HepG2 (cell line): ENCODE results near the gene TBCD. TPM values are rescaled to one million over a fixed set of nuclear protein-coding genes. Genes with fewer than 3 reads are reported as not detected.

Experiments used
- CC2D1A ChIP-seq: sonication (generic); formaldehyde crosslinking; IDR thresholded peaks from 2 replicates; pipeline ENCODE4 v1.8.1; 2023; ENCODE audit warnings: mild to moderate bottlenecking, missing genetic modification reagents
- PHF8 ChIP-seq: sonication (generic); formaldehyde crosslinking; IDR thresholded peaks from 2 replicates; pipeline ENCODE4 v1.5.0; 2020; ENCODE audit warnings: missing genetic modification reagents
- REPIN1 ChIP-seq: sonication (generic); formaldehyde crosslinking; IDR thresholded peaks from 2 replicates; pipeline ENCODE4 v1.8.0; 2022; ENCODE audit warnings: missing genetic modification reagents, low read depth, mild to moderate bottlenecking, borderline replicate concordance
- TARDBP ChIP-seq: sonication (generic); formaldehyde crosslinking; IDR thresholded peaks from 2 replicates; pipeline ENCODE4 v1.8.0; 2022; ENCODE audit warnings: mild to moderate bottlenecking, missing genetic modification reagents
- ZBED4 ChIP-seq: sonication (generic); formaldehyde crosslinking; IDR thresholded peaks from 2 replicates; pipeline ENCODE4 v1.4.0; 2020; ENCODE audit warnings: missing genetic modification reagents, borderline replicate concordance
- ZMYM3 ChIP-seq: sonication (generic); formaldehyde crosslinking; IDR thresholded peaks from 2 replicates; pipeline ENCODE4 v1.5.1; 2020; ENCODE audit warnings: mild to moderate bottlenecking, missing genetic modification reagents
- ZNF496 ChIP-seq: sonication (generic); formaldehyde crosslinking; IDR thresholded peaks from 2 replicates; pipeline ENCODE4 v1.8.1; 2023; ENCODE audit warnings: mild to moderate bottlenecking, moderate library complexity, missing genetic modification reagents; ENCODE audit not compliant: insufficient replicate concordance
- ZNF749 ChIP-seq: sonication (generic); formaldehyde crosslinking; IDR thresholded peaks from 2 replicates; pipeline ENCODE4 v1.8.0; 2022; ENCODE audit warnings: mild to moderate bottlenecking, missing genetic modification reagents, moderate library complexity, borderline replicate concordance
- ZNF891 ChIP-seq: sonication (generic); formaldehyde crosslinking; IDR thresholded peaks from 2 replicates; pipeline ENCODE4 v1.5.0; 2020; ENCODE audit warnings: mild to moderate bottlenecking, missing genetic modification reagents
- ZSCAN9 ChIP-seq: IDR thresholded peaks from 2 replicates; pipeline ENCODE4 v1.6.1; 2016; ENCODE audit warnings: borderline replicate concordance
- ZUFSP ChIP-seq: sonication (generic); formaldehyde crosslinking; IDR thresholded peaks from 2 replicates; pipeline ENCODE4 v1.9.0; 2021; ENCODE audit warnings: missing genetic modification reagents, mild to moderate bottlenecking, borderline replicate concordance
- polyA plus RNA-seq, 8 experiments: library from polyadenylated mRNA; depleted of rRNA in 3 of 8; stranded (reverse) in 7 of 8; unstranded in 1 of 8; fragments of >200 nt; fragmentation: Illumina TruSeq in 4 of 8; extraction: Trizol in 4 of 8; gene quantifications; 2 replicates each; pipeline versions ENCODE4 v1.2.1 to v1.2.3, GENCODE V29; 2011 to 2016; ENCODE audit warnings: low read depth in 4 of 8, missing spikeins in 1 of 8, mixed read lengths in 1 of 8; ENCODE audit not compliant: insufficient read depth in 1 of 8
- total RNA-seq, 5 experiments: library from RNA; depleted of rRNA; stranded (reverse); fragments of >200 nt; fragmentation: Illumina TruSeq; extraction: Trizol; gene quantifications; 2 replicates each; pipeline ENCODE4 v1.2.3, GENCODE V29; 2016; ENCODE audit warnings: low read depth in 1 of 5
- TF ChIP-seq, protein P1 (sequence below): fragments of 450-650 bp; IDR thresholded peaks from 2 replicates; pipeline ENCODE4 v1.6.1; 2017; ENCODE audit warnings: mild to moderate bottlenecking
- TF ChIP-seq, protein P2 (sequence below): sonication (generic); formaldehyde crosslinking; conservative IDR thresholded peaks from 2 replicates; pipeline ENCODE4 v1.8.0; 2022; ENCODE audit warnings: mild to moderate bottlenecking, moderate library complexity, missing genetic modification reagents
- TF ChIP-seq, protein P3 (sequence below): fragments of 450-650 bp; IDR thresholded peaks from 2 replicates; pipeline ENCODE4 v1.6.1; 2017

The TBCD gene
- total and polyA plus RNA-seq, 2 of the 13 experiments (the other 11 are each of a cell fraction or from before 2014, with no cell fraction given) = 33.9 to 54.8 TPM

GRCh38 chr17:82703935-82704865 is 47.7 kb upstream of the TBCD start (continued):
- no peak for TF ChIP-seq ZUFSP (CRISPR knock-in tag)
- 0 out of 2 replicates have a peak, but pooled peaks have one; percentile 50 for TF ChIP-seq CC2D1A
- TF ChIP-seq, protein P1, sequence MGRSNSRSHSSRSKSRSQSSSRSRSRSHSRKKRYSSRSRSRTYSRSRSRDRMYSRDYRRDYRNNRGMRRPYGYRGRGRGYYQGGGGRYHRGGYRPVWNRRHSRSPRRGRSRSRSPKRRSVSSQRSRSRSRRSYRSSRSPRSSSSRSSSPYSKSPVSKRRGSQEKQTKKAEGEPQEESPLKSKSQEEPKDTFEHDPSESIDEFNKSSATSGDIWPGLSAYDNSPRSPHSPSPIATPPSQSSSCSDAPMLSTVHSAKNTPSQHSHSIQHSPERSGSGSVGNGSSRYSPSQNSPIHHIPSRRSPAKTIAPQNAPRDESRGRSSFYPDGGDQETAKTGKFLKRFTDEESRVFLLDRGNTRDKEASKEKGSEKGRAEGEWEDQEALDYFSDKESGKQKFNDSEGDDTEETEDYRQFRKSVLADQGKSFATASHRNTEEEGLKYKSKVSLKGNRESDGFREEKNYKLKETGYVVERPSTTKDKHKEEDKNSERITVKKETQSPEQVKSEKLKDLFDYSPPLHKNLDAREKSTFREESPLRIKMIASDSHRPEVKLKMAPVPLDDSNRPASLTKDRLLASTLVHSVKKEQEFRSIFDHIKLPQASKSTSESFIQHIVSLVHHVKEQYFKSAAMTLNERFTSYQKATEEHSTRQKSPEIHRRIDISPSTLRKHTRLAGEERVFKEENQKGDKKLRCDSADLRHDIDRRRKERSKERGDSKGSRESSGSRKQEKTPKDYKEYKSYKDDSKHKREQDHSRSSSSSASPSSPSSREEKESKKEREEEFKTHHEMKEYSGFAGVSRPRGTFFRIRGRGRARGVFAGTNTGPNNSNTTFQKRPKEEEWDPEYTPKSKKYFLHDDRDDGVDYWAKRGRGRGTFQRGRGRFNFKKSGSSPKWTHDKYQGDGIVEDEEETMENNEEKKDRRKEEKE = no peak
- peak; percentile 53; the same call in 1 of the 2 replicates for TF ChIP-seq ZNF891
- peak; percentile 47; the same call in 1 of the 2 replicates for TF ChIP-seq PHF8 (CRISPR knock-in tag)
- TF ChIP-seq ZSCAN9 (CRISPR knock-in tag) = no peak
- no peak for TF ChIP-seq TARDBP (CRISPR knock-in tag)
- TF ChIP-seq ZNF749 (CRISPR knock-in tag) = no peak
- peak; percentile 93 for TF ChIP-seq ZBED4 (CRISPR knock-in tag)
- TF ChIP-seq, protein P2, sequence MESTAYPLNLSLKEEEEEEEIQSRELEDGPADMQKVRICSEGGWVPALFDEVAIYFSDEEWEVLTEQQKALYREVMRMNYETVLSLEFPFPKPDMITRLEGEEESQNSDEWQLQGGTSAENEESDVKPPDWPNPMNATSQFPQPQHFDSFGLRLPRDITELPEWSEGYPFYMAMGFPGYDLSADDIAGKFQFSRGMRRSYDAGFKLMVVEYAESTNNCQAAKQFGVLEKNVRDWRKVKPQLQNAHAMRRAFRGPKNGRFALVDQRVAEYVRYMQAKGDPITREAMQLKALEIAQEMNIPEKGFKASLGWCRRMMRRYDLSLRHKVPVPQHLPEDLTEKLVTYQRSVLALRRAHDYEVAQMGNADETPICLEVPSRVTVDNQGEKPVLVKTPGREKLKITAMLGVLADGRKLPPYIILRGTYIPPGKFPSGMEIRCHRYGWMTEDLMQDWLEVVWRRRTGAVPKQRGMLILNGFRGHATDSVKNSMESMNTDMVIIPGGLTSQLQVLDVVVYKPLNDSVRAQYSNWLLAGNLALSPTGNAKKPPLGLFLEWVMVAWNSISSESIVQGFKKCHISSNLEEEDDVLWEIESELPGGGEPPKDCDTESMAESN (CRISPR knock-in tag) = 0 out of 2 replicates have a peak, but pooled peaks have one; percentile 35
- TF ChIP-seq, protein P3, sequence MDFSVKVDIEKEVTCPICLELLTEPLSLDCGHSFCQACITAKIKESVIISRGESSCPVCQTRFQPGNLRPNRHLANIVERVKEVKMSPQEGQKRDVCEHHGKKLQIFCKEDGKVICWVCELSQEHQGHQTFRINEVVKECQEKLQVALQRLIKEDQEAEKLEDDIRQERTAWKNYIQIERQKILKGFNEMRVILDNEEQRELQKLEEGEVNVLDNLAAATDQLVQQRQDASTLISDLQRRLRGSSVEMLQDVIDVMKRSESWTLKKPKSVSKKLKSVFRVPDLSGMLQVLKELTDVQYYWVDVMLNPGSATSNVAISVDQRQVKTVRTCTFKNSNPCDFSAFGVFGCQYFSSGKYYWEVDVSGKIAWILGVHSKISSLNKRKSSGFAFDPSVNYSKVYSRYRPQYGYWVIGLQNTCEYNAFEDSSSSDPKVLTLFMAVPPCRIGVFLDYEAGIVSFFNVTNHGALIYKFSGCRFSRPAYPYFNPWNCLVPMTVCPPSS = no peak
- no peak for TF ChIP-seq ZNF496 (CRISPR knock-in tag)
- no peak for TF ChIP-seq REPIN1
- TF ChIP-seq ZMYM3 (CRISPR knock-in tag) = no peak; the same call in 1 of the 2 replicates
